Fibroblast of lung (primary cell): ENCODE results near the gene GPRASP2. TPM values are rescaled to one million over a fixed set of nuclear protein-coding genes. Genes with fewer than 3 reads are reported as not detected.

Source experiments
- DNase-seq, 2 donors: peaks; one replicate each; pipeline versions ENCODE4 v3.0.0 to v3.0.0-alpha.2; 2010; ENCODE audit warnings: low read depth in 2 of 2
- H2AFZ ChIP-seq: 2 replicates; pipeline ENCODE4 v1.5.1; 2012; ENCODE audit warnings: low read length, control low read depth, inconsistent platforms
- H3K27ac ChIP-seq: 2 replicates; pipeline ENCODE4 v1.5.1; 2011; ENCODE audit warnings: low read length, control low read depth; ENCODE audit not compliant: insufficient read depth
- H3K27me3 ChIP-seq: 2 replicates; pipeline ENCODE4 v1.5.1; 2011; ENCODE audit warnings: mild to moderate bottlenecking, low read length; ENCODE audit not compliant: control insufficient read depth, insufficient read depth
- H3K36me3 ChIP-seq: 2 replicates; pipeline ENCODE4 v1.5.1; 2011; ENCODE audit warnings: low read length; ENCODE audit not compliant: control insufficient read depth, insufficient read depth
- H3K4me1 ChIP-seq: 2 replicates; pipeline ENCODE4 v1.5.1; 2011; ENCODE audit warnings: low read length; ENCODE audit not compliant: control insufficient read depth, insufficient read depth; ENCODE audit errors: extremely low read depth
- H3K4me2 ChIP-seq: 2 replicates; pipeline ENCODE4 v1.5.1; 2011; ENCODE audit warnings: low read length, control low read depth; ENCODE audit not compliant: insufficient read depth; ENCODE audit errors: extremely low read depth
- H3K4me3 ChIP-seq, 4 experiments: fragments of 200-600 bp in 1 of 4; sonication (generic) in 1 of 4; replicated peaks in 1 of 4; 2 replicates each; pipeline ENCODE4 v1.5.1; 2011 to 2016; ENCODE audit warnings: low read length in 4 of 4, low read depth in 3 of 4, mild to moderate bottlenecking in 3 of 4, control low read depth in 2 of 4, inconsistent platforms in 1 of 4, mixed read lengths in 1 of 4; ENCODE audit not compliant: insufficient read depth in 1 of 4; ENCODE audit errors: control extremely low read depth in 1 of 4
- H3K79me2 ChIP-seq: 2 replicates; pipeline ENCODE4 v1.5.1; 2012; ENCODE audit warnings: mild to moderate bottlenecking, low read length, inconsistent platforms; ENCODE audit not compliant: control insufficient read depth, insufficient read depth
- H3K9ac ChIP-seq: 2 replicates; pipeline ENCODE4 v1.5.1; 2011; ENCODE audit warnings: mild to moderate bottlenecking, low read length, control low read depth; ENCODE audit not compliant: insufficient read depth
- H3K9me3 ChIP-seq: 2 replicates; pipeline ENCODE4 v1.5.1; 2012; ENCODE audit warnings: low read depth, low read length; ENCODE audit not compliant: control insufficient read depth, insufficient read depth
- H4K20me1 ChIP-seq: 2 replicates; pipeline ENCODE4 v1.5.1; 2011; ENCODE audit warnings: low read length; ENCODE audit not compliant: control insufficient read depth, insufficient read depth; ENCODE audit errors: extremely low read depth
- CTCF ChIP-seq, 2 donors: IDR thresholded peaks in 1 of 2; conservative IDR thresholded peaks in 1 of 2; 1 replicate in 1 of 2; 2 replicates in 1 of 2; pipeline ENCODE4 v1.5.1; 2011 to 2012; ENCODE audit warnings: low read length in 2 of 2, control low read depth in 1 of 2, inconsistent platforms in 1 of 2, low read depth in 1 of 2, mild to moderate bottlenecking in 1 of 2
- EZH2 ChIP-seq: IDR thresholded peaks from 2 replicates; pipeline ENCODE4 v1.5.1; 2012; ENCODE audit warnings: low read length, control low read depth, mild to moderate bottlenecking; ENCODE audit errors: missing control alignments
- polyA plus RNA-seq, 2 donors: library from polyadenylated mRNA; depleted of rRNA in 1 of 2; stranded (reverse) in 1 of 2; unstranded in 1 of 2; fragments of >200 nt; gene quantifications; 2 replicates each; pipeline ENCODE4 v1.2.1, GENCODE V29; 2011 to 2012; ENCODE audit warnings: missing spikeins in 1 of 2
- total RNA-seq: library from RNA; depleted of rRNA; stranded (reverse); fragments of >200 nt; gene quantifications from 2 replicates; pipeline ENCODE4 v1.2.1, GENCODE V29; 2014

Gene GPRASP2
- total and polyA plus RNA-seq, 2 donors (not counting 1 experiment from before 2014, with no cell fraction given), result 8.8 to 24.6 TPM

GRCh38 chrX:102708900-102709299 lies 3.3 kb upstream of the GPRASP2 start:
- no peak for TF ChIP-seq EZH2
- no peak for TF ChIP-seq CTCF (conservative IDR thresholded peaks at IDR 0.05 in 1 of 2, IDR thresholded peaks at IDR 0.05 in 1 of 2; ENCODE audit: low read depth in 1 of 2, low read length in 2 of 2)
- Histone ChIP-seq H2AFZ (no peak overlapping the region), H3K9ac (no peak overlapping the region), H3K79me2 (no peaks in the 10 kb centered on the region), H3K27ac (no peak overlapping the region), H3K4me1 (no peaks in the 10 kb centered on the region), H3K4me3 (no peak overlapping the region), H3K27me3 (no peaks in the 10 kb centered on the region), H3K36me3 (no peaks in the 10 kb centered on the region), H4K20me1 (no peaks in the 10 kb centered on the region), H3K4me2 (no peak overlapping the region), H3K9me3 (no peaks in the 10 kb centered on the region)
- no peak for DNase-seq

GRCh38 chrX:102711872-102712215 lies 404 bp upstream of the GPRASP2 start:
- H3K9ac ChIP-seq, result no peak overlapping the region
- TF ChIP-seq CTCF (conservative IDR thresholded peaks at IDR 0.05 in 1 of 2, IDR thresholded peaks at IDR 0.05 in 1 of 2; ENCODE audit: low read depth in 1 of 2, low read length in 2 of 2) (no peak), EZH2 (no peak)
- DNase-seq, result no peak
- H3K27me3 ChIP-seq, result no peaks in the 10 kb centered on the region
- no peaks in the 10 kb centered on the region for H3K9me3 ChIP-seq
- H3K4me3 ChIP-seq, result peak overlapping the region; percentile 53 to 71 (median 66)
- no peak overlapping the region for H3K27ac ChIP-seq
- H3K79me2 ChIP-seq, result no peaks in the 10 kb centered on the region
- peak overlapping the region; percentile 75 for H3K4me2 ChIP-seq
- H4K20me1 ChIP-seq, result no peaks in the 10 kb centered on the region
- H2AFZ ChIP-seq, result no peak overlapping the region
- no peaks in the 10 kb centered on the region for H3K4me1 ChIP-seq
- no peaks in the 10 kb centered on the region for H3K36me3 ChIP-seq

- H3K4me3 ChIP-seq, result peak overlapping the region; percentile 64 to 80 (median 70)
- peak overlapping the region; percentile 78 for H2AFZ ChIP-seq
- TF ChIP-seq EZH2, result no peak
- peak; percentile 59 to 69 for TF ChIP-seq CTCF (conservative IDR thresholded peaks at IDR 0.05 in 1 of 2, IDR thresholded peaks at IDR 0.05 in 1 of 2; ENCODE audit: low read depth in 1 of 2, low read length in 2 of 2)
- no peaks in the 10 kb centered on the region for H3K27me3 ChIP-seq
- no peaks in the 10 kb centered on the region for H3K4me1 ChIP-seq
- H3K36me3 ChIP-seq, result no peaks in the 10 kb centered on the region
- peak overlapping the region; percentile 58 for H3K9ac ChIP-seq
- DNase-seq, result peak; percentile 54 to 55
- H3K4me2 ChIP-seq, result peak overlapping the region; percentile 66
- H3K79me2 ChIP-seq, result no peaks in the 10 kb centered on the region
- H4K20me1 ChIP-seq, result no peaks in the 10 kb centered on the region
- H3K27ac ChIP-seq, result peak overlapping the region; percentile 59
- no peaks in the 10 kb centered on the region for H3K9me3 ChIP-seq
These were observed 855 bp downstream of the GPRASP2 start for GRCh38 chrX:102712981-102713625.
